K562 (cell line): ENCODE results near the gene DACT3. TPM values are rescaled to one million over a fixed set of nuclear protein-coding genes. Genes with fewer than 3 reads are reported as not detected.

ENCODE experiments used
- CLOCK ChIP-seq: fragments of 250-450 bp; sonication (Bioruptor Pico); IDR thresholded peaks from 2 replicates; pipeline ENCODE4 v1.4.0; 2020; ENCODE audit warnings: mild to moderate bottlenecking, moderate library complexity, borderline replicate concordance
- ETS1 ChIP-seq: conservative IDR thresholded peaks from 2 replicates; pipeline ENCODE4 v1.6.1; 2011; ENCODE audit warnings: low read depth, mild to moderate bottlenecking, low read length; ENCODE audit not compliant: control insufficient read depth
- FOS ChIP-seq: IDR thresholded peaks from 3 replicates; pipeline ENCODE4 v1.6.1; 2011; ENCODE audit not compliant: insufficient read length; ENCODE audit errors: extremely low read depth
- HSF4 ChIP-seq: fragments of 250-450 bp; sonication (Bioruptor Pico); IDR thresholded peaks from 2 replicates; pipeline ENCODE4 v2.1.2; 2022; ENCODE audit warnings: mild to moderate bottlenecking, moderate library complexity, borderline replicate concordance
- MAZ ChIP-seq, 2 experiments: fragments of 450-650 bp in 1 of 2; sonication (generic) in 1 of 2; formaldehyde crosslinking; IDR thresholded peaks in 1 of 2; conservative IDR thresholded peaks in 1 of 2; 2 replicates each; pipeline versions ENCODE4 v1.4.0 to v1.5.0; 2020; ENCODE audit warnings: mild to moderate bottlenecking in 1 of 2, missing genetic modification reagents in 1 of 2
- NONO ChIP-seq, 2 experiments: fragments of 200-400 bp in 1 of 2; fragments of 450-650 bp in 1 of 2; formaldehyde crosslinking in 1 of 2; IDR thresholded peaks; 2 replicates each; pipeline ENCODE4 v1.6.1; 2017; ENCODE audit warnings: low read depth in 2 of 2, mild to moderate bottlenecking in 2 of 2, moderate library complexity in 2 of 2, low read length in 1 of 2
- PPARD ChIP-seq: fragments of 250-450 bp; sonication (Bioruptor Pico); IDR thresholded peaks from 2 replicates; pipeline ENCODE4 v1.8.0; 2022; ENCODE audit warnings: inconsistent platforms, mild to moderate bottlenecking, moderate library complexity
- RERE ChIP-seq: sonication (generic); formaldehyde crosslinking; IDR thresholded peaks from 2 replicates; pipeline ENCODE4 v1.8.0; 2023; ENCODE audit warnings: missing genetic modification reagents, mild to moderate bottlenecking, borderline replicate concordance
- RFX7 ChIP-seq: fragments of 250-450 bp; sonication (Bioruptor Pico); IDR thresholded peaks from 2 replicates; pipeline ENCODE4 v1.5.1; 2021; ENCODE audit warnings: mild to moderate bottlenecking
- SNRNP70 ChIP-seq: fragments of 200-400 bp; formaldehyde crosslinking; optimal IDR thresholded peaks from 2 replicates; pipeline ENCODE3; 2017; ENCODE audit warnings: low read depth, low read length
- ZKSCAN8 ChIP-seq: fragments of 200-800 bp; sonication (Bioruptor generic); IDR thresholded peaks from 2 replicates; pipeline ENCODE4 v1.6.1; 2016; ENCODE audit warnings: missing genetic modification characterization, missing compliant biosample characterization
- ZNF57 ChIP-seq: fragments of 450-650 bp; formaldehyde crosslinking; IDR thresholded peaks from 2 replicates; pipeline ENCODE4 v1.4.0; 2020; ENCODE audit warnings: mild to moderate bottlenecking, moderate library complexity
- ZNF740 ChIP-seq, 3 experiments: fragments of 200-800 bp in 1 of 3; sonication (Bioruptor generic) in 1 of 3; sonication (generic) in 1 of 3; formaldehyde crosslinking in 1 of 3; IDR thresholded peaks; 2 replicates each; pipeline versions ENCODE4 v1.6.1 to v1.8.0; 2016 to 2022; ENCODE audit warnings: mild to moderate bottlenecking in 2 of 3, missing compliant biosample characterization in 2 of 3, missing genetic modification characterization in 2 of 3, missing genetic modification reagents in 1 of 3
- polyA plus RNA-seq, 8 experiments: library from polyadenylated mRNA; depleted of rRNA in 4 of 8; stranded (reverse) in 5 of 8; unstranded in 3 of 8; fragments of >200 nt; fragmentation: Nextera tagmentation in 2 of 8; fragmentation: Illumina TruSeq in 1 of 8; extraction: Ambion mirVana in 2 of 8; extraction: Trizol in 1 of 8; gene quantifications; 2 replicates each; pipeline versions ENCODE4 v1.2.1 to v1.2.3, GENCODE V29; 2011 to 2014; ENCODE audit warnings: inconsistent platforms in 1 of 8, missing spikeins in 1 of 8
- total RNA-seq, 7 experiments: library from RNA; depleted of rRNA in 6 of 7; stranded (reverse); fragments of >200 nt in 6 of 7; fragmentation: Illumina TruSeq in 2 of 7; extraction: Trizol in 2 of 7; gene quantifications; 2 replicates each; pipeline versions ENCODE4 v1.2.1 to v1.2.3, GENCODE V29; 2011 to 2021; ENCODE audit warnings: low replicate concordance in 1 of 7

The DACT3 gene
- total and polyA plus RNA-seq, 9 of the 15 experiments (the other 6 are each of a cell fraction or from before 2014, with no cell fraction given) = 0.67 to 6.5 (median 3.5) TPM

GRCh38 chr19:46600384-46601317 lies 60.3 kb downstream of the DACT3 start (continued):
- TF ChIP-seq RERE (CRISPR knock-in tag) (no peak), CLOCK (CRISPR knock-in tag) (no peak), ZNF57 (no peak), MAZ (CRISPR knock-in tag; conservative IDR thresholded peaks at IDR 0.05 in 1 of 2, IDR thresholded peaks at IDR 0.05 in 1 of 2) (peak; percentile 97 to 99), HSF4 (CRISPR knock-in tag) (no peak), ETS1 (no peak; the same call in 1 of the 2 replicates), RFX7 (CRISPR knock-in tag) (no peak), FOS (peak; percentile 71), PPARD (CRISPR knock-in tag) (no peak), ZKSCAN8 (CRISPR knock-in tag) (peak; percentile 100), NONO (IDR thresholded peaks at IDR 0.05; ENCODE audit: low read depth in 2 of 2, low read length in 1 of 2) (peak in 1 of 2 experiments; percentile 99; a peak in 2 of 4 replicates), ZNF740 (CRISPR knock-in tag; IDR thresholded peaks at IDR 0.05) (0 out of 2 replicates have a peak, but pooled peaks have one; percentile 16), ZNF740 (tag; IDR thresholded peaks at IDR 0.05) (no peak), SNRNP70 (no peak)
